ENCODE data around the gene ZNF787. TPM values are rescaled to one million over a fixed set of nuclear protein-coding genes. Genes with fewer than 3 reads are reported as not detected.
A peak's percentile ranks its signal among the peaks of the same experiment; 100 is the strongest.

Gene ZNF787
- total RNA-seq (2021) = 54.6 and 55.8 TPM in 2 replicates
- long read RNA-seq, partial matches to known transcripts = 0 of 1 reads
- long read RNA-seq, other reads (novel, unspliced or antisense) = 1 of 1 reads

DNA sequence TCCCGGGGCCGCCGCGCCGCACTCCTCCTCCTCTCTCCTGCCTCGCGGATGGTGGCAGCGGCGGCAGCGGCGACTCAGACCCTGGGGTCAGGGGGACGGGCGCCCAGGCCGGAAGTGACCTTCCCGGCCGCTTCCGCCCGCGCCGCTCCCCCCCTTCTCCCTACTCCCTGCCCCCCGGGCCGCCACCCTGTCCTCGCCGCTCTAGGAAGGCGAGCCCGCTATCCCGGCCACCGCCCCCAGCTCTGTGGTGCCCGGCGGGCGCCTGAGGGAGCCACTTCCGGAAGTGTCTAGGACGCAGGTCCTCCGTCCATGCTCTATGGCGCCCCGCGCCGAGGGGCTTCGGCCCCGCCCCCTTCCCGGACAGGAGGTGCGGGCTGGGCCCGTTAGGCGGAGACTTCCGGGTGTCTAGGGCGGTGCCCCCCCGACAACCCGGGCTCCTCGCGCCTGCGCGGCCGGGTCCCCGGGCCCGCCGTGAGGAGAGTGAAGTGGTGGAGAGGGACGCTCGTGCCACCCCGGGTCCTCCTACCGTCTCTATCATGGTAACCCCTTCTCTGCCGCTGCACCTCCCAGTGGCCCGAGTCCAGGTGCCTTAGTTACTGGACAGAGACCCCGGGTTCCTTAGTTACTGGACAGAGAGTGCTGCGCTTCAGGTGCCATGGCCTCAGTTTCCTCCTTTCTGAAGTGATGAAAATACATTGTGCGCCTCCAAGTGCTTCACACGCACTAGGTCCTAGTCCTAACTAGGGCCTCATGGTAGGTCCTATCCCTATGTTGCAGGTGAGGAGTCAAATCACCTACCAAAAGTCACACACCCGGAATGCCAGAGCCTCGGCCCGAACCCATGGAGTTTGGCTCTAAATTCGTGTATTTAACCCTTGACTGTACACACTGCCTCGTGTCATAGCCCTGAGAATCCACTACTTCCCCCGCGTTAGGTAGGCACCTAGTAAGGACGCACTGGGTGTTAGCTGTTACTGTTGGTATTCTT is at the start of gene ZNF787:
TSS of gene ZNF787 (minus strand) at position 116 of the 988 bp plus-strand sequence. CDS start 18,078 bp downstream, outside the sequence.
- Mint-ChIP-seq H3K27ac (peak within 1 kb of the TSS; percentile 86 to 96 (median 95); a peak in 6 of 7 replicates), H3K4me3 (peak within 1 kb of the TSS; percentile 86 to 89), H3K4me1 (peaks cover 27 to 30% of the 10 kb centered on the region in 2 experiments), H3K36me3 (ENCODE audit: insufficient read depth in 1 of 3, low read depth in 3 of 3) (peaks cover 5 to 11% (median 11%) of the 10 kb centered on the region in 3 experiments), H3K9me3 (no peaks in the 10 kb centered on the region; a peak in 1 of 5 replicates), H3K27me3 (ENCODE audit: low read depth) (no peaks in the 10 kb centered on the region; the same call in 1 of the 2 replicates)
- H2BK20ac ChIP-seq (ENCODE audit: low read depth, low read length, poor library complexity, severe bottlenecking) = no peak within 1 kb of the TSS
- H3K9ac ChIP-seq (ENCODE audit: extremely low read depth, insufficient read length, low read length) = peak within 1 kb of the TSS; percentile 83
- H3T11ph ChIP-seq (ENCODE audit: low read length) = no peak within 1 kb of the TSS
- DNase-seq = peak; percentile 98
- H2AK5ac ChIP-seq (ENCODE audit: insufficient read length, low read length) = no peak within 1 kb of the TSS
- no peaks in the 10 kb centered on the region for H4K20me1 ChIP-seq (ENCODE audit: control insufficient read depth, insufficient read depth, insufficient read length)
- H4K8ac ChIP-seq (replicated peaks; ENCODE audit: insufficient read length, low read depth, low read length) = no peak within 1 kb of the TSS
- H3K23me2 ChIP-seq (ENCODE audit: insufficient read length, low read depth, low read length, poor library complexity, severe bottlenecking) = peaks cover 7% of the 10 kb centered on the region
- no peak within 1 kb of the TSS for H4K91ac ChIP-seq (ENCODE audit: insufficient read length, low read depth, low read length)
- no peaks in the 10 kb centered on the region for H3K9me3 ChIP-seq (ENCODE audit: control insufficient read depth, low read depth, low read length)
- H3K4ac ChIP-seq (ENCODE audit: low read depth, low read length) = no peak within 1 kb of the TSS; the same call in 1 of the 2 replicates
- H3K18ac ChIP-seq (ENCODE audit: insufficient read length, low read depth, low read length) = peak within 1 kb of the TSS; percentile 43
- peak within 1 kb of the TSS; percentile 34 for H2AFZ ChIP-seq (ENCODE audit: low read length)
- no peak within 1 kb of the TSS for H2BK12ac ChIP-seq (ENCODE audit: insufficient read length, low read depth, low read length)
- H3K56ac ChIP-seq (ENCODE audit: insufficient read length, low read depth, low read length) = no peak within 1 kb of the TSS
- H2BK5ac ChIP-seq (ENCODE audit: insufficient read length, low read length) = no peak within 1 kb of the TSS
- H4K5ac ChIP-seq (ENCODE audit: insufficient read length, low read depth, low read length) = no peak within 1 kb of the TSS
- no peak for TF ChIP-seq CTCF (conservative IDR thresholded peaks at IDR 0.05)
- peak within 1 kb of the TSS; percentile 16 for H3K27ac ChIP-seq (ENCODE audit: insufficient read length, low read depth, low read length)
- H3K79me2 ChIP-seq (ENCODE audit: insufficient read depth, low read length) = peaks cover 39% of the 10 kb centered on the region
- H3K4me1 ChIP-seq (ENCODE audit: insufficient read depth, low read length) = peaks cover 2% of the 10 kb centered on the region; the same call in 1 of the 2 replicates
- no peak within 1 kb of the TSS for H2BK120ac ChIP-seq (ENCODE audit: low read depth, low read length, poor library complexity, severe bottlenecking)
- H3K79me1 ChIP-seq (ENCODE audit: insufficient read depth, low read depth, low read length, poor library complexity, severe bottlenecking) = peaks cover 8% of the 10 kb centered on the region
- no CpG with 5 or more reads among the region's 74 CpGs for WGBS (ENCODE audit: extremely low coverage, insufficient read length, low lambda C conversion rate)
- H3K27me3 ChIP-seq (ENCODE audit: insufficient read depth, low read length) = no peaks in the 10 kb centered on the region; the same call in 1 of the 2 replicates
- H3K14ac ChIP-seq (ENCODE audit: insufficient read depth, low read length) = peak within 1 kb of the TSS; percentile 87
- H3K23ac ChIP-seq (ENCODE audit: insufficient read length, low read depth, low read length) = no peak within 1 kb of the TSS
- no peak within 1 kb of the TSS for H2BK15ac ChIP-seq (ENCODE audit: low read depth, low read length)
- peak within 1 kb of the TSS; percentile 82 for H3K4me2 ChIP-seq (ENCODE audit: insufficient read depth, insufficient read length, low read length)
